ENCODE measurements around the gene ITSN2. TPM values are rescaled to one million over a fixed set of nuclear protein-coding genes. Genes with fewer than 3 reads are reported as not detected.

Gene ITSN2
- total RNA-seq, 1 experiment from 2014 or later: 19.8 TPM

DNA sequence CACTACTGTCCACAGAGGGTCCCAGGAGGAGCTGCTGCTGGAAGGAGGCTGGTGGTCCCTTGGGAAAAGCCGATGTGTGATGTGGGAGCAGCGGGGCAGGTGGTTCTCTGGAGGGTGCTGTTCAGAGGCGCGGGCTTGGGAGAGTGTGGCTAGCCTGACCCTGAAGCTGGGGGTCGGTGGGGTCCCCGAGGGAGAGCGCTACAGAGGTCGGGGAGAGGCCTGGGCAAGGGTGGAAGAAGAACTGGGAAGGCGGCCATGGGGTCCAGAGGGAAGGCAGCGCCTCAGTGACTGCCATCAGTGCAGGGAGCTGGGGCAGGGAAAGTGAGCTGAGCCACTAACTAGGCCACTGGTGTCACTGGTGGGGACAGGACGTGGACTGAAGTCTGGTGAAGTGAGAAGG is 153.0 kb downstream of the ITSN2 start:
- Mint-ChIP-seq H3K4me3 (no peak overlapping the region), H3K27ac (no peak overlapping the region), H3K4me1 (0 out of 2 replicates have a peak, but pooled peaks cover 3% of the 10 kb centered on the region), H3K36me3 (peaks cover 4% of the 10 kb centered on the region; the same call in 1 of the 2 replicates), H3K27me3 (ENCODE audit: low read depth) (no peaks in the 10 kb centered on the region), H3K9me3 (no peaks in the 10 kb centered on the region)
- CTCF ChIA-PET: interaction anchor here (0.5 to 3.2 kb wide), 2 partner anchors 123 to 132 kb away, joined by 3 to 12 read pairs; partner anchors contain the start of gene TP53I3
- ATAC-seq (no peak), DNase-seq (ENCODE audit: low spot score) (no peak)
- TF ChIP-seq TEAD4 (CRISPR knock-in tag; IDR thresholded peaks at IDR 0.05) (no peak), SMAD3 (CRISPR knock-in tag; IDR thresholded peaks at IDR 0.05; ENCODE audit: borderline replicate concordance) (no peak), ZNF317 (CRISPR knock-in tag; IDR thresholded peaks at IDR 0.05; ENCODE audit: borderline replicate concordance, low read depth) (no peak), ZNF263 (CRISPR knock-in tag; IDR thresholded peaks at IDR 0.05; ENCODE audit: low read depth) (no peak), NR3C1 (CRISPR knock-in tag; conservative IDR thresholded peaks at IDR 0.05; ENCODE audit: low read depth) (no peak), EMX1 (CRISPR knock-in tag; IDR thresholded peaks at IDR 0.05) (no peak), ZNF396 (CRISPR knock-in tag; IDR thresholded peaks at IDR 0.05; ENCODE audit: borderline replicate concordance) (no peak), ZNF423 (CRISPR knock-in tag; IDR thresholded peaks at IDR 0.05) (no peak), ZNF138 (CRISPR knock-in tag; conservative IDR thresholded peaks at IDR 0.05) (no peak), CBFB (CRISPR knock-in tag; IDR thresholded peaks at IDR 0.05; ENCODE audit: low read depth) (no peak)
- TF ChIP-seq, protein P1, sequence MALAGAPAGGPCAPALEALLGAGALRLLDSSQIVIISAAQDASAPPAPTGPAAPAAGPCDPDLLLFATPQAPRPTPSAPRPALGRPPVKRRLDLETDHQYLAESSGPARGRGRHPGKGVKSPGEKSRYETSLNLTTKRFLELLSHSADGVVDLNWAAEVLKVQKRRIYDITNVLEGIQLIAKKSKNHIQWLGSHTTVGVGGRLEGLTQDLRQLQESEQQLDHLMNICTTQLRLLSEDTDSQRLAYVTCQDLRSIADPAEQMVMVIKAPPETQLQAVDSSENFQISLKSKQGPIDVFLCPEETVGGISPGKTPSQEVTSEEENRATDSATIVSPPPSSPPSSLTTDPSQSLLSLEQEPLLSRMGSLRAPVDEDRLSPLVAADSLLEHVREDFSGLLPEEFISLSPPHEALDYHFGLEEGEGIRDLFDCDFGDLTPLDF (CRISPR knock-in tag; IDR thresholded peaks at IDR 0.05): no peak
- TF ChIP-seq, protein P2, sequence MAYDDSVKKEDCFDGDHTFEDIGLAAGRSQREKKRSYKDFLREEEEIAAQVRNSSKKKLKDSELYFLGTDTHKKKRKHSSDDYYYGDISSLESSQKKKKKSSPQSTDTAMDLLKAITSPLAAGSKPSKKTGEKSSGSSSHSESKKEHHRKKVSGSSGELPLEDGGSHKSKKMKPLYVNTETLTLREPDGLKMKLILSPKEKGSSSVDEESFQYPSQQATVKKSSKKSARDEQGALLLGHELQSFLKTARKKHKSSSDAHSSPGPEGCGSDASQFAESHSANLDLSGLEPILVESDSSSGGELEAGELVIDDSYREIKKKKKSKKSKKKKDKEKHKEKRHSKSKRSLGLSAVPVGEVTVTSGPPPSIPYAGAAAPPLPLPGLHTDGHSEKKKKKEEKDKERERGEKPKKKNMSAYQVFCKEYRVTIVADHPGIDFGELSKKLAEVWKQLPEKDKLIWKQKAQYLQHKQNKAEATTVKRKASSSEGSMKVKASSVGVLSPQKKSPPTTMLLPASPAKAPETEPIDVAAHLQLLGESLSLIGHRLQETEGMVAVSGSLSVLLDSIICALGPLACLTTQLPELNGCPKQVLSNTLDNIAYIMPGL (CRISPR knock-in tag; IDR thresholded peaks at IDR 0.05): no peak
- TF ChIP-seq, protein P3, sequence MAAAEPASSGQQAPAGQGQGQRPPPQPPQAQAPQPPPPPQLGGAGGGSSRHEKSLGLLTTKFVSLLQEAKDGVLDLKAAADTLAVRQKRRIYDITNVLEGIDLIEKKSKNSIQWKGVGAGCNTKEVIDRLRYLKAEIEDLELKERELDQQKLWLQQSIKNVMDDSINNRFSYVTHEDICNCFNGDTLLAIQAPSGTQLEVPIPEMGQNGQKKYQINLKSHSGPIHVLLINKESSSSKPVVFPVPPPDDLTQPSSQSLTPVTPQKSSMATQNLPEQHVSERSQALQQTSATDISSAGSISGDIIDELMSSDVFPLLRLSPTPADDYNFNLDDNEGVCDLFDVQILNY (CRISPR knock-in tag; IDR thresholded peaks at IDR 0.05): no peak
- TF ChIP-seq, protein P4, sequence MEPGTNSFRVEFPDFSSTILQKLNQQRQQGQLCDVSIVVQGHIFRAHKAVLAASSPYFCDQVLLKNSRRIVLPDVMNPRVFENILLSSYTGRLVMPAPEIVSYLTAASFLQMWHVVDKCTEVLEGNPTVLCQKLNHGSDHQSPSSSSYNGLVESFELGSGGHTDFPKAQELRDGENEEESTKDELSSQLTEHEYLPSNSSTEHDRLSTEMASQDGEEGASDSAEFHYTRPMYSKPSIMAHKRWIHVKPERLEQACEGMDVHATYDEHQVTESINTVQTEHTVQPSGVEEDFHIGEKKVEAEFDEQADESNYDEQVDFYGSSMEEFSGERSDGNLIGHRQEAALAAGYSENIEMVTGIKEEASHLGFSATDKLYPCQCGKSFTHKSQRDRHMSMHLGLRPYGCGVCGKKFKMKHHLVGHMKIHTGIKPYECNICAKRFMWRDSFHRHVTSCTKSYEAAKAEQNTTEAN (CRISPR knock-in tag; IDR thresholded peaks at IDR 0.05): no peak
- TF ChIP-seq, protein P5, sequence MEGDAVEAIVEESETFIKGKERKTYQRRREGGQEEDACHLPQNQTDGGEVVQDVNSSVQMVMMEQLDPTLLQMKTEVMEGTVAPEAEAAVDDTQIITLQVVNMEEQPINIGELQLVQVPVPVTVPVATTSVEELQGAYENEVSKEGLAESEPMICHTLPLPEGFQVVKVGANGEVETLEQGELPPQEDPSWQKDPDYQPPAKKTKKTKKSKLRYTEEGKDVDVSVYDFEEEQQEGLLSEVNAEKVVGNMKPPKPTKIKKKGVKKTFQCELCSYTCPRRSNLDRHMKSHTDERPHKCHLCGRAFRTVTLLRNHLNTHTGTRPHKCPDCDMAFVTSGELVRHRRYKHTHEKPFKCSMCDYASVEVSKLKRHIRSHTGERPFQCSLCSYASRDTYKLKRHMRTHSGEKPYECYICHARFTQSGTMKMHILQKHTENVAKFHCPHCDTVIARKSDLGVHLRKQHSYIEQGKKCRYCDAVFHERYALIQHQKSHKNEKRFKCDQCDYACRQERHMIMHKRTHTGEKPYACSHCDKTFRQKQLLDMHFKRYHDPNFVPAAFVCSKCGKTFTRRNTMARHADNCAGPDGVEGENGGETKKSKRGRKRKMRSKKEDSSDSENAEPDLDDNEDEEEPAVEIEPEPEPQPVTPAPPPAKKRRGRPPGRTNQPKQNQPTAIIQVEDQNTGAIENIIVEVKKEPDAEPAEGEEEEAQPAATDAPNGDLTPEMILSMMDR (IDR thresholded peaks at IDR 0.05): no peak
- TF ChIP-seq, protein P6, sequence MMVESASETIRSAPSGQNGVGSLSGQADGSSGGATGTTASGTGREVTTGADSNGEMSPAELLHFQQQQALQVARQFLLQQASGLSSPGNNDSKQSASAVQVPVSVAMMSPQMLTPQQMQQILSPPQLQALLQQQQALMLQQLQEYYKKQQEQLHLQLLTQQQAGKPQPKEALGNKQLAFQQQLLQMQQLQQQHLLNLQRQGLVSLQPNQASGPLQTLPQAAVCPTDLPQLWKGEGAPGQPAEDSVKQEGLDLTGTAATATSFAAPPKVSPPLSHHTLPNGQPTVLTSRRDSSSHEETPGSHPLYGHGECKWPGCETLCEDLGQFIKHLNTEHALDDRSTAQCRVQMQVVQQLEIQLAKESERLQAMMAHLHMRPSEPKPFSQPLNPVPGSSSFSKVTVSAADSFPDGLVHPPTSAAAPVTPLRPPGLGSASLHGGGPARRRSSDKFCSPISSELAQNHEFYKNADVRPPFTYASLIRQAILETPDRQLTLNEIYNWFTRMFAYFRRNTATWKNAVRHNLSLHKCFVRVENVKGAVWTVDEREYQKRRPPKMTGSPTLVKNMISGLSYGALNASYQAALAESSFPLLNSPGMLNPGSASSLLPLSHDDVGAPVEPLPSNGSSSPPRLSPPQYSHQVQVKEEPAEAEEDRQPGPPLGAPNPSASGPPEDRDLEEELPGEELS (CRISPR knock-in tag; IDR thresholded peaks at IDR 0.05): no peak
- TF ChIP-seq, protein P7, sequence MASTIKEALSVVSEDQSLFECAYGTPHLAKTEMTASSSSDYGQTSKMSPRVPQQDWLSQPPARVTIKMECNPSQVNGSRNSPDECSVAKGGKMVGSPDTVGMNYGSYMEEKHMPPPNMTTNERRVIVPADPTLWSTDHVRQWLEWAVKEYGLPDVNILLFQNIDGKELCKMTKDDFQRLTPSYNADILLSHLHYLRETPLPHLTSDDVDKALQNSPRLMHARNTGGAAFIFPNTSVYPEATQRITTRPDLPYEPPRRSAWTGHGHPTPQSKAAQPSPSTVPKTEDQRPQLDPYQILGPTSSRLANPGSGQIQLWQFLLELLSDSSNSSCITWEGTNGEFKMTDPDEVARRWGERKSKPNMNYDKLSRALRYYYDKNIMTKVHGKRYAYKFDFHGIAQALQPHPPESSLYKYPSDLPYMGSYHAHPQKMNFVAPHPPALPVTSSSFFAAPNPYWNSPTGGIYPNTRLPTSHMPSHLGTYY (CRISPR knock-in tag; IDR thresholded peaks at IDR 0.05): no peak
- POLR2A ChIA-PET: no interaction called here

Measured in WTC11 (cell line).